ENCODE measurements around the gene UGT1A7.

Gene UGT1A7

GRCh38 chr2:233766416-233766815, 84.7 kb downstream of the UGT1A7 start:
- no peak for DNase-seq

GRCh38 chr2:233768076-233768475, 86.4 kb downstream of the UGT1A7 start:
- no peak for DNase-seq

GRCh38 chr2:233769260-233769659, 87.6 kb downstream of the UGT1A7 start:
- DNase-seq: no peak

- no peak for DNase-seq
Observed at GRCh38 chr2:233772153-233772552, 90.5 kb downstream of the UGT1A7 start.

- no peak for DNase-seq
Observed at GRCh38 chr2:233772583-233772982, 90.9 kb downstream of the UGT1A7 start.

- DNase-seq: no peak
Observed at GRCh38 chr2:233773854-233774253, 92.2 kb downstream of the UGT1A7 start.

- DNase-seq: no peak
Observed at GRCh38 chr2:233775414-233775813, 93.7 kb downstream of the UGT1A7 start.

- DNase-seq: no peak
Observed at GRCh38 chr2:233778030-233778429, 96.3 kb downstream of the UGT1A7 start, which contains the start of gene MROH2A. TSS of gene MROH2A (plus strand) at chr2:233778330. CDS start at chr2:233779359, 1,029 bp downstream.

GRCh38 chr2:233779722-233780121, 98.0 kb downstream of the UGT1A7 start:
- DNase-seq: no peak

- DNase-seq: no peak
Observed at GRCh38 chr2:233780771-233781170, 99.1 kb downstream of the UGT1A7 start.

- DNase-seq: no peak
Observed at GRCh38 chr2:233789554-233789953, 107.9 kb downstream of the UGT1A7 start.

- DNase-seq: no peak
Observed at GRCh38 chr2:233791151-233791882, 109.6 kb downstream of the UGT1A7 start.

- no peak for DNase-seq
Observed at GRCh38 chr2:233791883-233792329, 110.2 kb downstream of the UGT1A7 start.

- no peak for DNase-seq
Observed at GRCh38 chr2:233792720-233793119, 111.0 kb downstream of the UGT1A7 start.

- no peak for DNase-seq
Observed at GRCh38 chr2:233793465-233794127, 111.9 kb downstream of the UGT1A7 start.

GRCh38 chr2:233794128-233794658, 112.5 kb downstream of the UGT1A7 start:
- DNase-seq: no peak

GRCh38 chr2:233795735-233796171, 114.1 kb downstream of the UGT1A7 start:
- DNase-seq: no peak

- no peak for DNase-seq
Observed at GRCh38 chr2:233796254-233796653, 114.6 kb downstream of the UGT1A7 start.

- DNase-seq: no peak
Observed at GRCh38 chr2:233798335-233799086, 116.8 kb downstream of the UGT1A7 start.

- peak; percentile 2 for DNase-seq
Observed at GRCh38 chr2:233799087-233799665, 117.5 kb downstream of the UGT1A7 start.

GRCh38 chr2:233799716-233800115, 118.0 kb downstream of the UGT1A7 start:
- DNase-seq: no peak

GRCh38 chr2:233800208-233800607, 118.5 kb downstream of the UGT1A7 start:
- DNase-seq: no peak
